HG03045 (cell line): ENCODE measurements around the gene DNAH14.
"Not testable (repeated sequence)": the region's sequence is repeated elsewhere in the genome, so short reads cannot be mapped to it uniquely, and the experiment has no call there.

Source experiments
- ATAC-seq: cut with Tn5 transposase; IDR thresholded peaks from one replicate; pipeline ENCODE4 v1.9.1; 2021; ENCODE audit warnings: mild to moderate bottlenecking, moderate library complexity; ENCODE audit not compliant: unreplicated experiment

DNAH14 gene

GRCh38 chr1:225380691-225381090 is 451.2 kb downstream of the DNAH14 start:
- ATAC-seq, result no peak

- ATAC-seq, result not testable (repeated sequence)
These were observed 457.4 kb downstream of the DNAH14 start for GRCh38 chr1:225386860-225387259.

GRCh38 chr1:225388372-225388771 is 458.9 kb downstream of the DNAH14 start:
- ATAC-seq, result no peak

GRCh38 chr1:225389843-225390242 is 460.4 kb downstream of the DNAH14 start:
- ATAC-seq, result no peak

- no peak for ATAC-seq
These were observed 466.9 kb downstream of the DNAH14 start for GRCh38 chr1:225396357-225396756.

- no peak for ATAC-seq
These were observed 471.5 kb downstream of the DNAH14 start for GRCh38 chr1:225400968-225401367.

- no peak for ATAC-seq
These were observed 477.7 kb downstream of the DNAH14 start for GRCh38 chr1:225406976-225407725.

GRCh38 chr1:225407755-225408154 is 478.3 kb downstream of the DNAH14 start:
- no peak for ATAC-seq

- no peak for ATAC-seq
These were observed 478.8 kb downstream of the DNAH14 start for GRCh38 chr1:225408249-225408648.

GRCh38 chr1:225409051-225409450 is 479.6 kb downstream of the DNAH14 start:
- no peak for ATAC-seq

- ATAC-seq, result no peak
These were observed 480.6 kb downstream of the DNAH14 start for GRCh38 chr1:225410036-225410435.

GRCh38 chr1:225412321-225412720 is 482.8 kb downstream of the DNAH14 start:
- no peak for ATAC-seq

GRCh38 chr1:225412803-225413351 is 483.4 kb downstream of the DNAH14 start:
- ATAC-seq, result no peak

GRCh38 chr1:225413708-225414375 is 484.4 kb downstream of the DNAH14 start:
- no peak for ATAC-seq

- no peak for ATAC-seq
These were observed 485.8 kb downstream of the DNAH14 start for GRCh38 chr1:225415307-225415706.

- ATAC-seq, result no peak
These were observed 486.7 kb downstream of the DNAH14 start for GRCh38 chr1:225415967-225416745.

- no peak for ATAC-seq
These were observed 488.6 kb downstream of the DNAH14 start for GRCh38 chr1:225418059-225418458.

- no peak for ATAC-seq
These were observed 489.1 kb downstream of the DNAH14 start for GRCh38 chr1:225418598-225418997.

GRCh38 chr1:225422031-225422605 is 492.6 kb downstream of the DNAH14 start:
- ATAC-seq, result no peak

- ATAC-seq, result no peak
These were observed 493.5 kb downstream of the DNAH14 start for GRCh38 chr1:225422795-225423517.
